Activated effector memory CD4-positive, alpha-beta T cell treated with anti-CD3 and anti-CD28 coated beads, Interleukin-2, amount 50 U/mL, for 16 hours (primary cell): ENCODE measurements around the gene LDLRAD3.

Experiments used
- DNase-seq: peaks from one replicate; pipeline ENCODE4 v3.0.0-alpha.2; 2020

Gene LDLRAD3

GRCh38 chr11:36079878-36080675 is 136.2 kb downstream of the LDLRAD3 start:
- no peak for DNase-seq

GRCh38 chr11:36081274-36081945 is 137.5 kb downstream of the LDLRAD3 start:
- DNase-seq, result no peak

GRCh38 chr11:36086366-36086765 is 142.5 kb downstream of the LDLRAD3 start:
- DNase-seq, result no peak

- DNase-seq, result no peak
Observed at GRCh38 chr11:36088266-36088972, 144.6 kb downstream of the LDLRAD3 start.

GRCh38 chr11:36089920-36090319 is 146.1 kb downstream of the LDLRAD3 start:
- no peak for DNase-seq

- DNase-seq, result no peak
Observed at GRCh38 chr11:36090356-36091109, 146.7 kb downstream of the LDLRAD3 start.

- no peak for DNase-seq
Observed at GRCh38 chr11:36091256-36091811, 147.5 kb downstream of the LDLRAD3 start.

- DNase-seq, result no peak
Observed at GRCh38 chr11:36092314-36093030, 148.6 kb downstream of the LDLRAD3 start.

- no peak for DNase-seq
Observed at GRCh38 chr11:36093548-36093947, 149.7 kb downstream of the LDLRAD3 start.

- DNase-seq, result no peak
Observed at GRCh38 chr11:36094164-36094563, 150.3 kb downstream of the LDLRAD3 start.

GRCh38 chr11:36095716-36096115 is 151.9 kb downstream of the LDLRAD3 start:
- DNase-seq, result no peak

- DNase-seq, result no peak
Observed at GRCh38 chr11:36097219-36097650, 153.4 kb downstream of the LDLRAD3 start.

GRCh38 chr11:36098087-36098486 is 154.2 kb downstream of the LDLRAD3 start:
- no peak for DNase-seq

- no peak for DNase-seq
Observed at GRCh38 chr11:36098853-36099375, 155.1 kb downstream of the LDLRAD3 start.

GRCh38 chr11:36101466-36101865 is 157.6 kb downstream of the LDLRAD3 start:
- DNase-seq, result no peak

GRCh38 chr11:36102868-36103267 is 159.0 kb downstream of the LDLRAD3 start:
- no peak for DNase-seq

- no peak for DNase-seq
Observed at GRCh38 chr11:36103933-36104530, 160.2 kb downstream of the LDLRAD3 start.

GRCh38 chr11:36104660-36104992 is 160.8 kb downstream of the LDLRAD3 start:
- no peak for DNase-seq

- DNase-seq, result no peak
Observed at GRCh38 chr11:36105743-36106581, 162.1 kb downstream of the LDLRAD3 start.

- DNase-seq, result no peak
Observed at GRCh38 chr11:36107547-36107946, 163.7 kb downstream of the LDLRAD3 start.
